ENCODE data around the gene ATP10D.

DNA sequence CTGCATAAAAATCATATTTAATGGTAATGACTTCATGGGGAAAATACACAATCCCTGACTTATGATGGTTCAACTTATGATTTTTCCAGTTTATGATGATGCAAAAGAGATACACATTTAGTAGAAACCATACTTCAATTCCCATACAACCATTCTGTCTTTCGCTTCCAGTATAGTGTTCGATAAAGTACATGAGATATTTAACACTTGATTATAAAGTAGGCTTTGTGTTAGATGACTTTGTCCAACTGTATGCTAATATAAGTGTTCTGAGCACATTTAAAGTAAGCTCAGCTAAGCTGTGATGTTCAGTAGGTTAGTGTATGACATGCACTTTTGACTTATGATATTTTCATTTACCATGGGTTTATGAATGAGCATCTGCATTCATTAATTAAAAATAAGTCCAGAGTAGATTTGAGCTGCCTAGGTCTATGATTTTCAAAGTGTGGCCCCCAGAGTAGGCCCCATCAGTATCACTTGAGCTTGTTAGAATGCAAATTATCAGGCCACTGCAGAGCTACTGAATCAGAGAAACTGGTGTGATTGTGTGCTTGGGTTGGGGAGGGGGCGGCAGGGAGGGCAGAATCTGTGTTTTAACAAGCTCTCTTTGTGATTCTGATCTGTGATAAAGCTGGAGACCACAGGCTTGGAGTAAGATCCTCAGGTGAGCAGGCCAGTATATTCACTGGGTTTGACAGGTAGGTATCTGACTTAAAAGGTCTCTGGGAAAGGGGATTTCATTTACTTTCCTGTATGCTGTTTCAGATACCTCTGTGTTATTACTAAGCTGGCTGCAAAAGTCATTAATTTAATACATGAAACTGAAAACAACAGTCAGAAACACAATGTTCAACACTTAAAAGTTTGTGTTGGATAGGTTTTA lies 8.4 kb downstream of the ATP10D start:
- TF ChIP-seq, protein P1, sequence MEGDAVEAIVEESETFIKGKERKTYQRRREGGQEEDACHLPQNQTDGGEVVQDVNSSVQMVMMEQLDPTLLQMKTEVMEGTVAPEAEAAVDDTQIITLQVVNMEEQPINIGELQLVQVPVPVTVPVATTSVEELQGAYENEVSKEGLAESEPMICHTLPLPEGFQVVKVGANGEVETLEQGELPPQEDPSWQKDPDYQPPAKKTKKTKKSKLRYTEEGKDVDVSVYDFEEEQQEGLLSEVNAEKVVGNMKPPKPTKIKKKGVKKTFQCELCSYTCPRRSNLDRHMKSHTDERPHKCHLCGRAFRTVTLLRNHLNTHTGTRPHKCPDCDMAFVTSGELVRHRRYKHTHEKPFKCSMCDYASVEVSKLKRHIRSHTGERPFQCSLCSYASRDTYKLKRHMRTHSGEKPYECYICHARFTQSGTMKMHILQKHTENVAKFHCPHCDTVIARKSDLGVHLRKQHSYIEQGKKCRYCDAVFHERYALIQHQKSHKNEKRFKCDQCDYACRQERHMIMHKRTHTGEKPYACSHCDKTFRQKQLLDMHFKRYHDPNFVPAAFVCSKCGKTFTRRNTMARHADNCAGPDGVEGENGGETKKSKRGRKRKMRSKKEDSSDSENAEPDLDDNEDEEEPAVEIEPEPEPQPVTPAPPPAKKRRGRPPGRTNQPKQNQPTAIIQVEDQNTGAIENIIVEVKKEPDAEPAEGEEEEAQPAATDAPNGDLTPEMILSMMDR (IDR thresholded peaks at IDR 0.05) = no peak
- no peak for TF ChIP-seq POLR2A (IDR thresholded peaks at IDR 0.05)
